KMS-11 (cell line): ENCODE results near the gene FNBP1L.
"Not testable (repeated sequence)": the region's sequence is repeated elsewhere in the genome, so short reads cannot be mapped to it uniquely, and the experiment has no call there.

Experiments used
- H2AFZ ChIP-seq: fragments of 200-600 bp; sonication (generic); 2 replicates; pipeline ENCODE4 v1.6.1; 2016; ENCODE audit warnings: antibody characterized with exemption, mixed run types, low read depth
- H3K27ac ChIP-seq: fragments of 200-600 bp; sonication (generic); 2 replicates; pipeline ENCODE4 v1.6.1; 2016; ENCODE audit warnings: mild to moderate bottlenecking, mixed run types
- H3K27me3 ChIP-seq: fragments of 200-600 bp; sonication (generic); 2 replicates; pipeline ENCODE4 v1.6.1; 2017; ENCODE audit warnings: mild to moderate bottlenecking, low read depth, mixed run types, moderate library complexity; ENCODE audit not compliant: insufficient read depth
- H3K36me3 ChIP-seq: fragments of 200-600 bp; sonication (generic); 2 replicates; pipeline ENCODE4 v1.6.1; 2017; ENCODE audit warnings: mild to moderate bottlenecking, mixed run types; ENCODE audit not compliant: insufficient read depth
- H3K4me1 ChIP-seq: fragments of 200-600 bp; sonication (generic); 2 replicates; pipeline ENCODE4 v1.6.1; 2016; ENCODE audit warnings: mild to moderate bottlenecking, low read depth, mixed run types; ENCODE audit not compliant: poor library complexity, severe bottlenecking
- H3K4me2 ChIP-seq: fragments of 200-600 bp; sonication (generic); 2 replicates; pipeline ENCODE4 v1.7.0; 2016; ENCODE audit warnings: mild to moderate bottlenecking, mixed run types
- H3K4me3 ChIP-seq: fragments of 200-600 bp; sonication (generic); IDR thresholded peaks from 2 replicates; pipeline ENCODE4 v1.6.1; 2017; ENCODE audit warnings: low read depth, low read length, mixed read lengths; ENCODE audit not compliant: insufficient read depth
- H3K79me2 ChIP-seq: fragments of 200-600 bp; sonication (generic); 2 replicates; pipeline ENCODE4 v1.6.1; 2016; ENCODE audit warnings: low read depth, mixed run types; ENCODE audit not compliant: insufficient read depth
- H3K9ac ChIP-seq: fragments of 200-600 bp; sonication (generic); 2 replicates; pipeline ENCODE4 v1.6.1; 2016; ENCODE audit warnings: mild to moderate bottlenecking, mixed run types
- H4K20me1 ChIP-seq: fragments of 200-600 bp; sonication (generic); 2 replicates; pipeline ENCODE4 v1.6.1; 2016; ENCODE audit warnings: mild to moderate bottlenecking, mixed run types; ENCODE audit not compliant: insufficient read depth
- TF ChIP-seq, protein P1 (sequence below): fragments of 200-600 bp; sonication (generic); conservative IDR thresholded peaks from 2 replicates; pipeline ENCODE4 v1.6.1; 2017; ENCODE audit warnings: low read depth, mild to moderate bottlenecking, antibody characterized with exemption, low read length, moderate library complexity, mixed read lengths

FNBP1L gene

GRCh38 chr1:93453911-93454310 lies 6.0 kb downstream of the FNBP1L start:
- Histone ChIP-seq H3K4me1 (peaks cover 6% of the 10 kb centered on the region), H3K27me3 (peaks cover 7% of the 10 kb centered on the region; the same call in 1 of the 2 replicates), H3K4me2 (no peak overlapping the region), H3K27ac (no peak overlapping the region), H3K9ac (no peak overlapping the region), H3K4me3 (no peak overlapping the region), H2AFZ (no peak overlapping the region), H3K36me3 (no peaks in the 10 kb centered on the region), H4K20me1 (no peaks in the 10 kb centered on the region), H3K79me2 (no peaks in the 10 kb centered on the region)
- TF ChIP-seq, protein P1, sequence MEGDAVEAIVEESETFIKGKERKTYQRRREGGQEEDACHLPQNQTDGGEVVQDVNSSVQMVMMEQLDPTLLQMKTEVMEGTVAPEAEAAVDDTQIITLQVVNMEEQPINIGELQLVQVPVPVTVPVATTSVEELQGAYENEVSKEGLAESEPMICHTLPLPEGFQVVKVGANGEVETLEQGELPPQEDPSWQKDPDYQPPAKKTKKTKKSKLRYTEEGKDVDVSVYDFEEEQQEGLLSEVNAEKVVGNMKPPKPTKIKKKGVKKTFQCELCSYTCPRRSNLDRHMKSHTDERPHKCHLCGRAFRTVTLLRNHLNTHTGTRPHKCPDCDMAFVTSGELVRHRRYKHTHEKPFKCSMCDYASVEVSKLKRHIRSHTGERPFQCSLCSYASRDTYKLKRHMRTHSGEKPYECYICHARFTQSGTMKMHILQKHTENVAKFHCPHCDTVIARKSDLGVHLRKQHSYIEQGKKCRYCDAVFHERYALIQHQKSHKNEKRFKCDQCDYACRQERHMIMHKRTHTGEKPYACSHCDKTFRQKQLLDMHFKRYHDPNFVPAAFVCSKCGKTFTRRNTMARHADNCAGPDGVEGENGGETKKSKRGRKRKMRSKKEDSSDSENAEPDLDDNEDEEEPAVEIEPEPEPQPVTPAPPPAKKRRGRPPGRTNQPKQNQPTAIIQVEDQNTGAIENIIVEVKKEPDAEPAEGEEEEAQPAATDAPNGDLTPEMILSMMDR: no peak

GRCh38 chr1:93459126-93459525 lies 11.2 kb downstream of the FNBP1L start:
- Histone ChIP-seq H3K4me2 (no peak overlapping the region), H3K9ac (no peak overlapping the region), H3K4me1 (peaks cover 8% of the 10 kb centered on the region), H3K4me3 (no peak overlapping the region), H2AFZ (no peak overlapping the region), H3K79me2 (no peaks in the 10 kb centered on the region), H4K20me1 (no peaks in the 10 kb centered on the region), H3K27me3 (no peaks in the 10 kb centered on the region), H3K36me3 (no peaks in the 10 kb centered on the region), H3K27ac (no peak overlapping the region)
- TF ChIP-seq, protein P1: no peak

GRCh38 chr1:93461236-93461635 lies 13.3 kb downstream of the FNBP1L start:
- Histone ChIP-seq H3K4me1 (peaks cover 18% of the 10 kb centered on the region), H3K27ac (no peak overlapping the region), H2AFZ (no peak overlapping the region), H3K36me3 (no peaks in the 10 kb centered on the region), H3K4me2 (no peak overlapping the region), H3K79me2 (no peaks in the 10 kb centered on the region), H3K27me3 (no peaks in the 10 kb centered on the region), H3K4me3 (no peak overlapping the region), H4K20me1 (no peaks in the 10 kb centered on the region), H3K9ac (no peak overlapping the region)
- TF ChIP-seq, protein P1: no peak

DNA sequence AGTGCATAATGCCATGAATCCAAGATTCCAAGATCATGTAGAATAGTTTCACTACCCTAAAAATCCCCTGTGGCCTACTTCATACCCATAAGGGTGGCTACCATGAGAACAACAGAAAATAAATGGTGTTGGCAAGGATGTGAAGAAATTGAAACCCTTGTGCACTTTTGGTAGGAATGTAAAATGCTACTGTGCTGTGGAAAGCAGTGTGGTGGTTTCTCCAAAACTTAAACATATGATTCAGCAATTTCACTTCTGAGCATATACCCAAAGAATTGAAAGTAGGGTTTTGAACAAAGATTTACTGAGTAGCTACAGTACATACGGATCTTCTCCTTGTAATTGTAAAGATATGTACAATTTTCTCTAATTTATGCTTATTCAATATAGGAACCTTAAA lies 16.0 kb downstream of the FNBP1L start:
- H4K20me1 ChIP-seq: no peaks in the 10 kb centered on the region
- peak overlapping the region; percentile 26 for H3K4me2 ChIP-seq

GRCh38 chr1:93465371-93466082 lies 17.6 kb downstream of the FNBP1L start:
- H3K9ac ChIP-seq, H3K27me3 ChIP-seq, H4K20me1 ChIP-seq, H3K27ac ChIP-seq, H3K4me2 ChIP-seq, H2AFZ ChIP-seq, H3K79me2 ChIP-seq, H3K4me3 ChIP-seq, H3K36me3 ChIP-seq: not testable (repeated sequence)
- peaks cover 18% of the 10 kb centered on the region for H3K4me1 ChIP-seq

More for the DNA sequence above, 16.0 kb downstream of the FNBP1L start:
- Histone ChIP-seq H3K27me3 (no peaks in the 10 kb centered on the region), H3K36me3 (no peaks in the 10 kb centered on the region), H3K4me3 (no peak overlapping the region), H3K27ac (no peak overlapping the region), H3K79me2 (no peaks in the 10 kb centered on the region), H3K9ac (no peak overlapping the region), H3K4me1 (peaks cover 18% of the 10 kb centered on the region), H2AFZ (no peak overlapping the region)
- TF ChIP-seq, protein P1: no peak
